DND-41 (cell line): ENCODE measurements around the gene DYNLT5.

ENCODE experiments used
- CTCF ChIP-seq: IDR thresholded peaks from 2 replicates; pipeline ENCODE4 v1.5.1; 2012; ENCODE audit warnings: borderline replicate concordance, low read length, moderate library complexity, mild to moderate bottlenecking; ENCODE audit not compliant: poor library complexity, severe bottlenecking; ENCODE audit errors: extremely low read depth
- EZH2 ChIP-seq: IDR thresholded peaks from 3 replicates; pipeline ENCODE4 v1.6.1; 2012; ENCODE audit warnings: borderline replicate concordance, low read depth, mild to moderate bottlenecking, moderate library complexity, low read length, inconsistent platforms; ENCODE audit not compliant: severe bottlenecking

GRCh38 chr1:66739401-66740157 is 12.7 kb upstream of the DYNLT5 start:
- TF ChIP-seq CTCF: no peak
- no peak for TF ChIP-seq EZH2
